SW480 (cell line): ENCODE data around the gene MED16.
A peak's percentile ranks its signal among the peaks of the same experiment; 100 is the strongest.
"Not testable (repeated sequence)": the region's sequence is repeated elsewhere in the genome, so short reads cannot be mapped to it uniquely, and the experiment has no call there.

ENCODE experiments used
- DNase-seq: peaks from one replicate; pipeline ENCODE4 v3.0.0-alpha.2; 2016; ENCODE audit warnings: low spot score

Gene MED16

GRCh38 chr19:907183-907853 is 14.3 kb upstream of the MED16 start:
- no peak for DNase-seq

GRCh38 chr19:906480-906879 is 13.5 kb upstream of the MED16 start:
- DNase-seq = no peak

GRCh38 chr19:904545-904944 is 11.6 kb upstream of the MED16 start:
- no peak for DNase-seq

GRCh38 chr19:903266-903797 is 10.3 kb upstream of the MED16 start:
- peak; percentile 40 for DNase-seq

GRCh38 chr19:902446-903226 is 9.6 kb upstream of the MED16 start:
- DNase-seq = no peak

- no peak for DNase-seq
These were observed 9.0 kb upstream of the MED16 start for GRCh38 chr19:902093-902370.

GRCh38 chr19:901216-902092 is 8.5 kb upstream of the MED16 start:
- no peak for DNase-seq

GRCh38 chr19:900302-901111 is 7.5 kb upstream of the MED16 start:
- peak; percentile 56 for DNase-seq

- no peak for DNase-seq
These were observed 7.0 kb upstream of the MED16 start for GRCh38 chr19:900043-900301.

GRCh38 chr19:899336-900042 is 6.5 kb upstream of the MED16 start:
- no peak for DNase-seq

- DNase-seq = no peak
These were observed 5.7 kb upstream of the MED16 start for GRCh38 chr19:898663-899062.

GRCh38 chr19:897442-898039 is 4.6 kb upstream of the MED16 start:
- no peak for DNase-seq

- DNase-seq = no peak
These were observed 4.0 kb upstream of the MED16 start for GRCh38 chr19:896999-897398.

- DNase-seq = no peak
These were observed 3.4 kb upstream of the MED16 start for GRCh38 chr19:896434-896833.

- no peak for DNase-seq
These were observed 619 bp downstream of the MED16 start for GRCh38 chr19:892243-892893.

GRCh38 chr19:891421-892200 is 1.4 kb downstream of the MED16 start:
- DNase-seq = not testable (repeated sequence)

- DNase-seq = no peak
These were observed 2.2 kb downstream of the MED16 start for GRCh38 chr19:890831-891230.

- no peak for DNase-seq
These were observed 3.2 kb downstream of the MED16 start for GRCh38 chr19:889662-890295.
